WI38 (cell line): ENCODE measurements around the gene DYNC2H1.

Experiments
- H3K4me3 ChIP-seq: 2 replicates; pipeline ENCODE4 v1.5.1; 2011; ENCODE audit warnings: low read depth, mild to moderate bottlenecking, control low read depth, low read length
- TF ChIP-seq, protein P1 (sequence below): IDR thresholded peaks from 2 replicates; pipeline ENCODE4 v1.5.1; 2012; ENCODE audit warnings: low read depth, mild to moderate bottlenecking, control low read depth, low read length

DYNC2H1 gene, protein sequence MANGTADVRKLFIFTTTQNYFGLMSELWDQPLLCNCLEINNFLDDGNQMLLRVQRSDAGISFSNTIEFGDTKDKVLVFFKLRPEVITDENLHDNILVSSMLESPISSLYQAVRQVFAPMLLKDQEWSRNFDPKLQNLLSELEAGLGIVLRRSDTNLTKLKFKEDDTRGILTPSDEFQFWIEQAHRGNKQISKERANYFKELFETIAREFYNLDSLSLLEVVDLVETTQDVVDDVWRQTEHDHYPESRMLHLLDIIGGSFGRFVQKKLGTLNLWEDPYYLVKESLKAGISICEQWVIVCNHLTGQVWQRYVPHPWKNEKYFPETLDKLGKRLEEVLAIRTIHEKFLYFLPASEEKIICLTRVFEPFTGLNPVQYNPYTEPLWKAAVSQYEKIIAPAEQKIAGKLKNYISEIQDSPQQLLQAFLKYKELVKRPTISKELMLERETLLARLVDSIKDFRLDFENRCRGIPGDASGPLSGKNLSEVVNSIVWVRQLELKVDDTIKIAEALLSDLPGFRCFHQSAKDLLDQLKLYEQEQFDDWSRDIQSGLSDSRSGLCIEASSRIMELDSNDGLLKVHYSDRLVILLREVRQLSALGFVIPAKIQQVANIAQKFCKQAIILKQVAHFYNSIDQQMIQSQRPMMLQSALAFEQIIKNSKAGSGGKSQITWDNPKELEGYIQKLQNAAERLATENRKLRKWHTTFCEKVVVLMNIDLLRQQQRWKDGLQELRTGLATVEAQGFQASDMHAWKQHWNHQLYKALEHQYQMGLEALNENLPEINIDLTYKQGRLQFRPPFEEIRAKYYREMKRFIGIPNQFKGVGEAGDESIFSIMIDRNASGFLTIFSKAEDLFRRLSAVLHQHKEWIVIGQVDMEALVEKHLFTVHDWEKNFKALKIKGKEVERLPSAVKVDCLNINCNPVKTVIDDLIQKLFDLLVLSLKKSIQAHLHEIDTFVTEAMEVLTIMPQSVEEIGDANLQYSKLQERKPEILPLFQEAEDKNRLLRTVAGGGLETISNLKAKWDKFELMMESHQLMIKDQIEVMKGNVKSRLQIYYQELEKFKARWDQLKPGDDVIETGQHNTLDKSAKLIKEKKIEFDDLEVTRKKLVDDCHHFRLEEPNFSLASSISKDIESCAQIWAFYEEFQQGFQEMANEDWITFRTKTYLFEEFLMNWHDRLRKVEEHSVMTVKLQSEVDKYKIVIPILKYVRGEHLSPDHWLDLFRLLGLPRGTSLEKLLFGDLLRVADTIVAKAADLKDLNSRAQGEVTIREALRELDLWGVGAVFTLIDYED (N-terminal part only)

DNA sequence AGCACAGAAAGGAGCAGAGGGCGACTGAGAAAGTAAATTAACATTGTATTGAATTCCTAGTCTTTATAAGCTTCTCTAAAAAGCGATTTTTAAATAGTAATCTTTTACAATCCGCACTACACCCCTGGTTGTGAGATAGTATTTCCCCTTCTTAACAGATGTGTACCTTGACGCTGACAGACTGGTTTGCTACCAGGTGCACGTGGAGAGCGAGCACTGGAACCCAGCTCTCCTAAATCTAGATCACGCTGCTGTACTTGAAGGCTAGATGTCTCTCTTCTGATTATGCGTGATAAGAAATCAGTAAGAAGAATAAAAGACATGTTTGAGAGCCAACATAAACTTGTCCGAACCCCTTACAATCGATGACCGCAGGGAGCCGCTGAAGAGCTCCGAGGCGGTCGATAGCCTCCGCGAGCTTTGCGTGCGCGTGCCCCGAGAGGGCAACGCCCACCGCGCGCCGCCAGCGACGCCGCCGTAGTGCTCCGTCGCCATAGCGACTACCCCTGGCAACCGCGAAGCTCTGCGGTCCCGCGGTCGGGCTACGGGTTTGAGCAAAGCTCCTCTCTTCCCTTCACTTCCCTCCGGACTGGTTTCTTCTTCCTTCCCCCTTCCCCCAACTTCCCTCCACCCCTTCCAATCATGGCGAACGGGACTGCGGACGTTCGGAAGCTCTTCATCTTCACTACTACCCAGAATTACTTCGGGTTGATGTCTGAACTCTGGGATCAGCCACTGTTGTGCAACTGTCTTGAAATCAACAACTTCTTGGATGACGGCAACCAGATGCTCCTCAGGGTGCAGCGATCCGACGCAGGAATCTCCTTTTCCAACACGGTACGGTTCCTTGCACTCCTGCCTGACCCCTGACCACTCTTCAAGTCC lies at the start of gene DYNC2H1:
DYNC2H1 (plus strand) TSS at position 494 of the 885 bp plus-strand sequence; CDS start at position 643, 149 bp downstream.
- TF ChIP-seq, protein P1, sequence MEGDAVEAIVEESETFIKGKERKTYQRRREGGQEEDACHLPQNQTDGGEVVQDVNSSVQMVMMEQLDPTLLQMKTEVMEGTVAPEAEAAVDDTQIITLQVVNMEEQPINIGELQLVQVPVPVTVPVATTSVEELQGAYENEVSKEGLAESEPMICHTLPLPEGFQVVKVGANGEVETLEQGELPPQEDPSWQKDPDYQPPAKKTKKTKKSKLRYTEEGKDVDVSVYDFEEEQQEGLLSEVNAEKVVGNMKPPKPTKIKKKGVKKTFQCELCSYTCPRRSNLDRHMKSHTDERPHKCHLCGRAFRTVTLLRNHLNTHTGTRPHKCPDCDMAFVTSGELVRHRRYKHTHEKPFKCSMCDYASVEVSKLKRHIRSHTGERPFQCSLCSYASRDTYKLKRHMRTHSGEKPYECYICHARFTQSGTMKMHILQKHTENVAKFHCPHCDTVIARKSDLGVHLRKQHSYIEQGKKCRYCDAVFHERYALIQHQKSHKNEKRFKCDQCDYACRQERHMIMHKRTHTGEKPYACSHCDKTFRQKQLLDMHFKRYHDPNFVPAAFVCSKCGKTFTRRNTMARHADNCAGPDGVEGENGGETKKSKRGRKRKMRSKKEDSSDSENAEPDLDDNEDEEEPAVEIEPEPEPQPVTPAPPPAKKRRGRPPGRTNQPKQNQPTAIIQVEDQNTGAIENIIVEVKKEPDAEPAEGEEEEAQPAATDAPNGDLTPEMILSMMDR = peak; percentile 45
- H3K4me3 ChIP-seq = peak within 1 kb of the TSS; percentile 80

DNA sequence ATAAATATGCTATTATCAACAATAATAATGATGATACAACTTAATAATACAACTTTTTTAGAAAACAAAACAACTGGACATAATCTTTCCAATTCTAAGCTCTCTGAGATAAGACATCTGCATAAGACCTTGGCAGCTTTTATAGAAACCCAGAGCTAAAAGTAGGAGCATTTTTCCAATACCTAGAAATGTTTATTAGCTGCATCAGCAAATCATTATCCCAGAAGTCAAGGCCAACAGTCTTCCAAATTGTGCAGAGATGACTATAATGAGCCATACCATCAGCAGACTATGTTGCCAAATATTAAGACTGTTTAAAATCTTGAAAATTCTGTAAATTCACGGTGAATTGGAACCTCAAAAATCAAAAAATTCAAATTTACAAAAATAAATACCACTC lies 47.6 kb upstream of the DYNC2H1 start:
- no peak overlapping the region for H3K4me3 ChIP-seq
- TF ChIP-seq, protein P1 = no peak

DNA sequence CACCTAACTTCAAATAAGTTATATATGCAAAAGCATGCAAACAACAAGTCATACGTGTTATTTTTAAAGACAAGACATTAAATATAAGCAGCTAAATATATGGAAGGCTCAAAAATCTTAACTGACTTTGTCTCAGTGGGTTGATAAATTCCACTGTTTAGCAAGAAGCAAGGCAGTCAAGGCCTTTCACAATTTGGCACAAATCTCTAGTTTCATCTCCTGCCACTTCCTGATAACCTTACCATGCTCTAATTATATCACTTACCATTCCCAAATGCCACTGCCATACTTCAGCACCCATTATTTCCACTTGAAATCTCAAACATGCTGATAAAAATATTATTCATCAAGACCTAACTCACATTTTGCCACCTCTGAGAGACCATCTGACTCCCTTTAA lies 42.1 kb upstream of the DYNC2H1 start:
- no peak overlapping the region for H3K4me3 ChIP-seq
- TF ChIP-seq, protein P1 = no peak

DNA sequence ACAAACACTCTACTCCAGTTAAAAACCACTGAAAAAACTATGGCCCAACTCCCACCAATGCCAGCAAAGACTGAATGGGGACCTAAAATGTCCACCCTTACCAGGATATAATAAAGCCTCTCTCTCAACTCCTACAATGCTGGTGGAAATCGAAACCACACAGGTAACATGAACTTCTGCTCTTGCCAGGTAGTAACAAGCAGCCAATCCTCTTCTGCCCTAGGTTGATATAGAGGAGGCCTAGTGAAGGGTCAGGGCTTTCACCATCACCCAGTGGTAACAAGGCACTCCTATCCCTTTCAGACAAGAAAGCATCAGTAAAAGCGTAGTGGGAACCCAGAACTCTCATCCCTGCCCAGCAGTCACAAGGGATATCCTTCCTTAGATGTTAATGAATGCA lies 39.9 kb upstream of the DYNC2H1 start:
- TF ChIP-seq, protein P1 = no peak

DNA sequence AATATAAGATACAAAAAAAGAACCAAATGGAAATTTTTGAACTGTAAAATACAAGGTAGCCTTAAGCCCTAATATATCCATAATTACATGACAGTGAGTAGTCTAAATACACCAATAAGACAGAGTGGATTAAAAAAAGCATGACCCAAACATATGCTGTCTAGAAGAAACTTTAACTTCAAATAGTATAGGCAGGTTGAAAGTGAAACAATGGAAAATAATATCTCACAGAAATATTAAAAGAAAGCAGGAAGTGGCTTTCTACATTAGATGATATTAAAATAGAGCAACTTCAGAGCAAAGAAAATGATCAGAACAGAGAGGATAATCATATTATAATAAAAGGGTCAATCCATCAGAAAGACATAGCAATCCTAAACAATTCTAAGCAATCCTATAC lies 39.1 kb upstream of the DYNC2H1 start:
- TF ChIP-seq, protein P1 = no peak
- H3K4me3 ChIP-seq = no peak overlapping the region

More for the DNA sequence above, 39.9 kb upstream of the DYNC2H1 start:
- no peak overlapping the region for H3K4me3 ChIP-seq

DNA sequence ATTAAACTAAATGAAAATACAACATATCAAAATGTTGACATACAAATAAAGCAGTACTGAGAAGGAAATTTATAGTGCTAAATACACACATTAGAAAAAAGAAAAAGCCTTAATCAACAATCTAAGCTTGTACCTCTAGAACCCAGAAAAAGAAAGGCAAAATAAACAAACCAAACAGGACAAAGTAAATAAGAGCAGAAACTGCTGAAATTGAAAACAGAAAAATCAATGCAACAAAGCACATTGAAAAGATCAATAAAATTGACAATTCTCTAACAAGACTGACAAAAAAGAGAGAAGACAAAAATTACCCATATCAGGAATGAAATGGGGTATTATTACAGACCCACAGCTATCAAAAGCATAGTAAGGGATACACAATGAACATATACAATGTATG lies 38.2 kb upstream of the DYNC2H1 start:
- H3K4me3 ChIP-seq = no peak overlapping the region

More for the DNA sequence above, 38.2 kb upstream of the DYNC2H1 start:
- TF ChIP-seq, protein P1 = no peak
